ENCODE measurements around the gene SARS2.

SARS2 gene

GRCh38 chr19:38917921-38918491 is 12.6 kb downstream of the SARS2 start:
- DNase-seq (ENCODE audit: low spot score): no peak

- DNase-seq (ENCODE audit: low spot score): no peak
These were observed 13.0 kb downstream of the SARS2 start for GRCh38 chr19:38917516-38917915.

GRCh38 chr19:38915329-38916321 is 14.9 kb downstream of the SARS2 start:
- no peak for DNase-seq (ENCODE audit: low spot score)

- DNase-seq (ENCODE audit: low spot score): no peak
These were observed 16.6 kb downstream of the SARS2 start for GRCh38 chr19:38913958-38914357.

- DNase-seq (ENCODE audit: low spot score): no peak
These were observed 17.7 kb downstream of the SARS2 start for GRCh38 chr19:38912600-38913514.

GRCh38 chr19:38911388-38912001 is 19.1 kb downstream of the SARS2 start:
- no peak for DNase-seq (ENCODE audit: low spot score)

- DNase-seq (ENCODE audit: low spot score): no peak
These were observed 20.1 kb downstream of the SARS2 start for GRCh38 chr19:38910488-38910887.

- no peak for DNase-seq (ENCODE audit: low spot score)
These were observed 21.7 kb downstream of the SARS2 start for GRCh38 chr19:38908911-38909310.

- DNase-seq (ENCODE audit: low spot score): no peak
These were observed 22.9 kb downstream of the SARS2 start for GRCh38 chr19:38907670-38908069.

- no peak for DNase-seq (ENCODE audit: low spot score)
These were observed 23.3 kb downstream of the SARS2 start for GRCh38 chr19:38907227-38907626.

- DNase-seq (ENCODE audit: low spot score): no peak
These were observed 24.9 kb downstream of the SARS2 start for GRCh38 chr19:38905620-38906019.

- DNase-seq (ENCODE audit: low spot score): no peak
These were observed 25.7 kb downstream of the SARS2 start for GRCh38 chr19:38904581-38905539.

- DNase-seq (ENCODE audit: low spot score): no peak
These were observed 28.9 kb downstream of the SARS2 start for GRCh38 chr19:38901683-38902082.

GRCh38 chr19:38900743-38901190 is 29.8 kb downstream of the SARS2 start:
- DNase-seq (ENCODE audit: low spot score): no peak

GRCh38 chr19:38900202-38900629 is 30.3 kb downstream of the SARS2 start:
- DNase-seq (ENCODE audit: low spot score): no peak

GRCh38 chr19:38899447-38900201 is 30.9 kb downstream of the SARS2 start, which contains the start of the genes NFKBIB and SIRT2:
NFKBIB (plus strand) TSS chr19:38899969; CDS start chr19:38900033, 64 bp downstream.
SIRT2 (minus strand) TSS chr19:38899618; CDS start chr19:38899521, 97 bp downstream.
- peak; percentile 99 for DNase-seq (ENCODE audit: low spot score)

GRCh38 chr19:38898788-38899446 is 31.6 kb downstream of the SARS2 start:
- peak; percentile 40 for DNase-seq (ENCODE audit: low spot score)

GRCh38 chr19:38894968-38895367 is 35.6 kb downstream of the SARS2 start:
- DNase-seq (ENCODE audit: low spot score): no peak

GRCh38 chr19:38893341-38893771 is 37.2 kb downstream of the SARS2 start:
- DNase-seq (ENCODE audit: low spot score): no peak

Data from GM03348 (cell line).